ENCODE results near the gene FBLN2.

- TF ChIP-seq, protein P1, sequence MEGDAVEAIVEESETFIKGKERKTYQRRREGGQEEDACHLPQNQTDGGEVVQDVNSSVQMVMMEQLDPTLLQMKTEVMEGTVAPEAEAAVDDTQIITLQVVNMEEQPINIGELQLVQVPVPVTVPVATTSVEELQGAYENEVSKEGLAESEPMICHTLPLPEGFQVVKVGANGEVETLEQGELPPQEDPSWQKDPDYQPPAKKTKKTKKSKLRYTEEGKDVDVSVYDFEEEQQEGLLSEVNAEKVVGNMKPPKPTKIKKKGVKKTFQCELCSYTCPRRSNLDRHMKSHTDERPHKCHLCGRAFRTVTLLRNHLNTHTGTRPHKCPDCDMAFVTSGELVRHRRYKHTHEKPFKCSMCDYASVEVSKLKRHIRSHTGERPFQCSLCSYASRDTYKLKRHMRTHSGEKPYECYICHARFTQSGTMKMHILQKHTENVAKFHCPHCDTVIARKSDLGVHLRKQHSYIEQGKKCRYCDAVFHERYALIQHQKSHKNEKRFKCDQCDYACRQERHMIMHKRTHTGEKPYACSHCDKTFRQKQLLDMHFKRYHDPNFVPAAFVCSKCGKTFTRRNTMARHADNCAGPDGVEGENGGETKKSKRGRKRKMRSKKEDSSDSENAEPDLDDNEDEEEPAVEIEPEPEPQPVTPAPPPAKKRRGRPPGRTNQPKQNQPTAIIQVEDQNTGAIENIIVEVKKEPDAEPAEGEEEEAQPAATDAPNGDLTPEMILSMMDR (IDR thresholded peaks at IDR 0.05) = no peak
- TF ChIP-seq POLR2AphosphoS5 (IDR thresholded peaks at IDR 0.05; ENCODE audit: low read depth, low read length) = no peak
- TF ChIP-seq, protein P2, sequence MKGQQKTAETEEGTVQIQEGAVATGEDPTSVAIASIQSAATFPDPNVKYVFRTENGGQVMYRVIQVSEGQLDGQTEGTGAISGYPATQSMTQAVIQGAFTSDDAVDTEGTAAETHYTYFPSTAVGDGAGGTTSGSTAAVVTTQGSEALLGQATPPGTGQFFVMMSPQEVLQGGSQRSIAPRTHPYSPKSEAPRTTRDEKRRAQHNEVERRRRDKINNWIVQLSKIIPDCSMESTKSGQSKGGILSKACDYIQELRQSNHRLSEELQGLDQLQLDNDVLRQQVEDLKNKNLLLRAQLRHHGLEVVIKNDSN (IDR thresholded peaks at IDR 0.05; ENCODE audit: borderline replicate concordance, low read depth) = no peak
- no peak for TF ChIP-seq RAD21 (IDR thresholded peaks at IDR 0.05; ENCODE audit: low read length)
- TF ChIP-seq REST (IDR thresholded peaks at IDR 0.05; ENCODE audit: low read depth, low read length) = no peak
- no peak for TF ChIP-seq NRF1 (IDR thresholded peaks at IDR 0.05; ENCODE audit: low read depth, low read length)
- TF ChIP-seq JUND (IDR thresholded peaks at IDR 0.05) = no peak
Measured at GRCh38 chr3:13557926-13558325, 9.0 kb downstream of the FBLN2 start.

Measured in SK-N-SH (cell line).